Gastrocnemius medialis (tissue), 4 donors: Measurements from ENCODE around the gene PLCB1.

Experiments
- POLR2A ChIP-seq, 2 donors: fragments of 450-650 bp; IDR thresholded peaks; one replicate each; pipeline ENCODE4 v1.6.1; 2017; ENCODE audit warnings: antibody characterized with exemption in 2 of 2, mild to moderate bottlenecking in 2 of 2, moderate library complexity in 2 of 2
- TF ChIP-seq, protein P1 (sequence below), 5 experiments: fragments of 450-650 bp in 3 of 5; fragments of 200-600 bp in 2 of 5; sonication (generic) in 2 of 5; IDR thresholded peaks in 4 of 5; conservative IDR thresholded peaks in 1 of 5; 1 replicate in 4 of 5; 2 replicates in 1 of 5; pipeline ENCODE4 v1.5.1; 2016 to 2019; ENCODE audit warnings: antibody characterized with exemption in 5 of 5, mild to moderate bottlenecking in 3 of 5, moderate library complexity in 3 of 5

GRCh38 chr20:8490076-8490830, 358.2 kb downstream of the PLCB1 start:
- TF ChIP-seq, protein P1, sequence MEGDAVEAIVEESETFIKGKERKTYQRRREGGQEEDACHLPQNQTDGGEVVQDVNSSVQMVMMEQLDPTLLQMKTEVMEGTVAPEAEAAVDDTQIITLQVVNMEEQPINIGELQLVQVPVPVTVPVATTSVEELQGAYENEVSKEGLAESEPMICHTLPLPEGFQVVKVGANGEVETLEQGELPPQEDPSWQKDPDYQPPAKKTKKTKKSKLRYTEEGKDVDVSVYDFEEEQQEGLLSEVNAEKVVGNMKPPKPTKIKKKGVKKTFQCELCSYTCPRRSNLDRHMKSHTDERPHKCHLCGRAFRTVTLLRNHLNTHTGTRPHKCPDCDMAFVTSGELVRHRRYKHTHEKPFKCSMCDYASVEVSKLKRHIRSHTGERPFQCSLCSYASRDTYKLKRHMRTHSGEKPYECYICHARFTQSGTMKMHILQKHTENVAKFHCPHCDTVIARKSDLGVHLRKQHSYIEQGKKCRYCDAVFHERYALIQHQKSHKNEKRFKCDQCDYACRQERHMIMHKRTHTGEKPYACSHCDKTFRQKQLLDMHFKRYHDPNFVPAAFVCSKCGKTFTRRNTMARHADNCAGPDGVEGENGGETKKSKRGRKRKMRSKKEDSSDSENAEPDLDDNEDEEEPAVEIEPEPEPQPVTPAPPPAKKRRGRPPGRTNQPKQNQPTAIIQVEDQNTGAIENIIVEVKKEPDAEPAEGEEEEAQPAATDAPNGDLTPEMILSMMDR (IDR thresholded peaks at IDR 0.05 in 4 of 5, conservative IDR thresholded peaks at IDR 0.05 in 1 of 5): no peak
- no peak for TF ChIP-seq POLR2A (IDR thresholded peaks at IDR 0.05)
